HepG2 (cell line): Measurements from ENCODE around the gene ARSB. TPM values are rescaled to one million over a fixed set of nuclear protein-coding genes. Genes with fewer than 3 reads are reported as not detected.

Experiments
- ATAC-seq: fragments of 200-7000 bp; cut with Tn5 transposase; 3 replicates; pipeline ENCODE4 v1.9.1; 2020; ENCODE audit warnings: mild to moderate bottlenecking, moderate library complexity
- BruUV-seq: library from RNA; stranded (reverse); fragments of 400-500 nt; replicated peaks from 2 replicates; lab custom pipeline; 2021; lab: Mats Ljungman, UMichigan
- CTCF ChIA-PET: fragments of 300-600 bp; formaldehyde crosslinking; extraction: SDS; loops from one replicate; lab custom pipeline; 2021; ENCODE audit warnings: low total read pairs, inconsistent platforms, low intra/inter-chr PET ratio; lab: Yijun Ruan, JAX
- POLR2A ChIA-PET: fragments of 350-600 bp; sonication (Branson Sonifier 250); formaldehyde crosslinking; loops from one replicate; lab custom pipeline; 2020; ENCODE audit warnings: antibody characterized with exemption, inconsistent platforms; lab: Yijun Ruan, JAX
- DNase-seq: peaks from one replicate; pipeline ENCODE4 v3.0.0-alpha.2; 2015; ENCODE audit warnings: low spot score
- FAIRE-seq: peaks from 3 replicates; lab custom pipeline; 2011; peaks lifted over from hg19 to GRCh38; lab: Jason Lieb, UNC
- H2AFZ ChIP-seq: one replicate; pipeline ENCODE4 v1.6.1; 2011; ENCODE audit warnings: low read length, inconsistent platforms
- H3K27ac ChIP-seq: fragments of 300-600 bp; 3 replicates; pipeline ENCODE4 v1.8.0; 2011; ENCODE audit warnings: mixed run types, mild to moderate bottlenecking, mixed read lengths, low read length, inconsistent platforms; ENCODE audit not compliant: insufficient read depth; ENCODE audit errors: extremely low read length
- H3K27me3 ChIP-seq, 2 experiments: fragments of 200-600 bp in 1 of 2; 2 replicates in 1 of 2; 3 replicates in 1 of 2; pipeline versions ENCODE4 v1.6.0 to v1.8.0; 2011; ENCODE audit warnings: low read length in 2 of 2, mild to moderate bottlenecking in 2 of 2, moderate library complexity in 2 of 2, inconsistent platforms in 1 of 2; ENCODE audit not compliant: insufficient read depth in 2 of 2, control insufficient read depth in 1 of 2
- H3K36me3 ChIP-seq, 2 experiments: fragments of 200-600 bp in 1 of 2; replicated peaks in 1 of 2; 2 replicates in 1 of 2; 3 replicates in 1 of 2; pipeline versions ENCODE4 v1.5.1 to v1.8.0; 2011; ENCODE audit warnings: low read length in 2 of 2, inconsistent platforms in 1 of 2; ENCODE audit not compliant: insufficient read depth in 2 of 2, control insufficient read depth in 1 of 2
- H3K4me1 ChIP-seq: 2 replicates; pipeline ENCODE4 v1.5.1; 2012; ENCODE audit warnings: low read length, inconsistent platforms; ENCODE audit not compliant: insufficient read depth
- H3K4me2 ChIP-seq: 2 replicates; pipeline ENCODE4 v1.6.0; 2011; ENCODE audit warnings: low read depth, low read length, inconsistent platforms
- H3K4me3 ChIP-seq, 3 experiments: fragments of 200-600 bp in 1 of 3; sonication (generic), shearing (Covaris generic) in 1 of 3; replicated peaks in 1 of 3; 2 replicates each; pipeline ENCODE4 v1.5.1; 2011 to 2016; ENCODE audit warnings: low read length in 3 of 3, inconsistent platforms in 2 of 3, low read depth in 2 of 3, mild to moderate bottlenecking in 2 of 3, control low read depth in 1 of 3, mixed read lengths in 1 of 3; ENCODE audit not compliant: insufficient read depth in 1 of 3
- H3K79me2 ChIP-seq: one replicate; pipeline ENCODE4 v1.6.1; 2011; ENCODE audit warnings: low read length, inconsistent platforms; ENCODE audit not compliant: insufficient read depth
- H3K9ac ChIP-seq: 2 replicates; pipeline ENCODE4 v1.6.0; 2011; ENCODE audit warnings: mild to moderate bottlenecking, low read depth, low read length, inconsistent platforms; ENCODE audit not compliant: insufficient read depth
- H3K9me3 ChIP-seq: 2 replicates; pipeline ENCODE4 v1.5.1; 2012; ENCODE audit warnings: mild to moderate bottlenecking, low read length
- H4K20me1 ChIP-seq: 2 replicates; pipeline ENCODE4 v1.6.0; 2011; ENCODE audit warnings: inconsistent platforms, mild to moderate bottlenecking, low read length, moderate library complexity; ENCODE audit not compliant: insufficient read depth
- HIVEP1 ChIP-seq: sonication (generic); formaldehyde crosslinking; IDR thresholded peaks from 2 replicates; pipeline ENCODE4 v1.4.0; 2020; ENCODE audit warnings: mild to moderate bottlenecking, missing genetic modification reagents
- KLF9 ChIP-seq: IDR thresholded peaks from 2 replicates; pipeline ENCODE4 v1.6.1; 2016; ENCODE audit warnings: low read depth
- ZXDC ChIP-seq: sonication (generic); formaldehyde crosslinking; IDR thresholded peaks from 2 replicates; pipeline ENCODE4 v1.5.0; 2020; ENCODE audit warnings: mild to moderate bottlenecking, missing genetic modification reagents
- WGBS: methylation state at CpG from one replicate; pipeline ENCODE4 v1.1.6; 2017; ENCODE audit warnings: low lambda C conversion rate; 5-methylcytosine and 5-hydroxymethylcytosine counted together
- in situ Hi-C: cut with HindIII; loops from 2 replicates; pipeline ENCODE4 v1.10.0; 2017; ENCODE audit warnings: low pct_unique_long_range_greater_than_20kb; ENCODE audit not compliant: extremely low pct_ligation_motif_present
- intact Hi-C: fragments of 100-400 bp; cut with micrococcal nuclease; formaldehyde crosslinking; loops from one replicate; pipeline ENCODE4 v1.10.0; 2022; ENCODE audit not compliant: unreplicated experiment
- polyA plus RNA-seq, 8 experiments: library from polyadenylated mRNA; depleted of rRNA in 3 of 8; stranded (reverse) in 7 of 8; unstranded in 1 of 8; fragments of >200 nt; fragmentation: Illumina TruSeq in 4 of 8; extraction: Trizol in 4 of 8; gene quantifications; 2 replicates each; pipeline versions ENCODE4 v1.2.1 to v1.2.3, GENCODE V29; 2011 to 2016; ENCODE audit warnings: low read depth in 4 of 8, missing spikeins in 1 of 8, mixed read lengths in 1 of 8; ENCODE audit not compliant: insufficient read depth in 1 of 8
- total RNA-seq, 5 experiments: library from RNA; depleted of rRNA; stranded (reverse); fragments of >200 nt; fragmentation: Illumina TruSeq; extraction: Trizol; gene quantifications; 2 replicates each; pipeline ENCODE4 v1.2.3, GENCODE V29; 2016; ENCODE audit warnings: low read depth in 1 of 5
- TF ChIP-seq, protein P1 (sequence below), 2 experiments: sonication (generic) in 1 of 2; formaldehyde crosslinking in 1 of 2; IDR thresholded peaks; 2 replicates each; pipeline versions ENCODE4 v1.4.0 to v1.6.1; 2016 to 2020; ENCODE audit warnings: borderline replicate concordance in 1 of 2, low read depth in 1 of 2, mild to moderate bottlenecking in 1 of 2, missing genetic modification reagents in 1 of 2

The ARSB gene
- total and polyA plus RNA-seq, 2 of the 13 experiments (the other 11 are each of a cell fraction or from before 2014, with no cell fraction given) = 52.6 to 66.4 TPM

GRCh38 chr5:78905084-78905938, 79.8 kb downstream of the ARSB start (continued):
- TF ChIP-seq, protein P1, sequence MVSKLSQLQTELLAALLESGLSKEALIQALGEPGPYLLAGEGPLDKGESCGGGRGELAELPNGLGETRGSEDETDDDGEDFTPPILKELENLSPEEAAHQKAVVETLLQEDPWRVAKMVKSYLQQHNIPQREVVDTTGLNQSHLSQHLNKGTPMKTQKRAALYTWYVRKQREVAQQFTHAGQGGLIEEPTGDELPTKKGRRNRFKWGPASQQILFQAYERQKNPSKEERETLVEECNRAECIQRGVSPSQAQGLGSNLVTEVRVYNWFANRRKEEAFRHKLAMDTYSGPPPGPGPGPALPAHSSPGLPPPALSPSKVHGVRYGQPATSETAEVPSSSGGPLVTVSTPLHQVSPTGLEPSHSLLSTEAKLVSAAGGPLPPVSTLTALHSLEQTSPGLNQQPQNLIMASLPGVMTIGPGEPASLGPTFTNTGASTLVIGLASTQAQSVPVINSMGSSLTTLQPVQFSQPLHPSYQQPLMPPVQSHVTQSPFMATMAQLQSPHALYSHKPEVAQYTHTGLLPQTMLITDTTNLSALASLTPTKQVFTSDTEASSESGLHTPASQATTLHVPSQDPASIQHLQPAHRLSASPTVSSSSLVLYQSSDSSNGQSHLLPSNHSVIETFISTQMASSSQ (IDR thresholded peaks at IDR 0.05; ENCODE audit: low read depth) = no peak
- TF ChIP-seq, protein P1 (CRISPR knock-in tag; IDR thresholded peaks at IDR 0.05; ENCODE audit: borderline replicate concordance) = no peak
- TF ChIP-seq KLF9 (CRISPR knock-in tag) = no peak

DNA sequence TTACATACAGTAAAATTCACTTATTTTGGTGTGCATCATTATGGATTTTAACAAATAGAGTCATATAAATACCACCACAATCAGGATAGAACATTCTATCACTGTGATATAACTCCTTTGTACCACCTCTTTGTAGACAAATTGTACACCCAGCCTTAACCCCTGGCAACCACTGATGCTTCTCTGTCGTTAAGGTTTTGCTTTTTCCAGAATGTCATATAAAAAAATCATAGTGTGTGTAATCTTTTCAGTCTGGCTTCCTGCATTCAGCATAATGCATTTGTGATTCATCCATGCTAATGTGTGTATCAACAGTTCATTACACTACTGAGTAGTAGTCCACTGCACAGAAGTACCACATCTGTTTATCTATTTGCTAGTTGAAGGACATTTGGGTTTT, 81.2 kb downstream of the ARSB start:
- Histone ChIP-seq H2AFZ (no peak overlapping the region), H3K4me3 (no peak overlapping the region), H3K36me3 (peaks cover 7 to 28% of the 10 kb centered on the region in 2 experiments; a peak in 3 of 5 replicates), H3K27ac (no peak overlapping the region), H3K9me3 (no peaks in the 10 kb centered on the region), H3K4me2 (no peak overlapping the region), H3K9ac (no peak overlapping the region), H4K20me1 (no peaks in the 10 kb centered on the region), H3K27me3 (no peaks in the 10 kb centered on the region), H3K4me1 (peaks cover 7% of the 10 kb centered on the region), H3K79me2 (no peaks in the 10 kb centered on the region)
- in situ Hi-C loops = no loop called here
- BruUV-seq = no TSS peak
- intact Hi-C loops = loop anchor here (5.0 kb wide), 1 partner anchor 118 kb away; no protein-coding TSS in a partner anchor
- no peak for ATAC-seq
- no peak for FAIRE-seq
- ChIA-PET POLR2A (no interaction called here), CTCF (no interaction called here)
- no peak for DNase-seq
- 95% methylated on average over 1 of the region's 1 CpG for WGBS
- no peak for TF ChIP-seq ZXDC
- no peak for TF ChIP-seq HIVEP1
